GM19043 (cell line): Measurements from ENCODE around the gene STARD10.

Source experiments
- ATAC-seq: cut with Tn5 transposase; IDR thresholded peaks from one replicate; pipeline ENCODE4 v1.9.1; 2021; ENCODE audit warnings: low read depth; ENCODE audit not compliant: unreplicated experiment

Gene STARD10

DNA sequence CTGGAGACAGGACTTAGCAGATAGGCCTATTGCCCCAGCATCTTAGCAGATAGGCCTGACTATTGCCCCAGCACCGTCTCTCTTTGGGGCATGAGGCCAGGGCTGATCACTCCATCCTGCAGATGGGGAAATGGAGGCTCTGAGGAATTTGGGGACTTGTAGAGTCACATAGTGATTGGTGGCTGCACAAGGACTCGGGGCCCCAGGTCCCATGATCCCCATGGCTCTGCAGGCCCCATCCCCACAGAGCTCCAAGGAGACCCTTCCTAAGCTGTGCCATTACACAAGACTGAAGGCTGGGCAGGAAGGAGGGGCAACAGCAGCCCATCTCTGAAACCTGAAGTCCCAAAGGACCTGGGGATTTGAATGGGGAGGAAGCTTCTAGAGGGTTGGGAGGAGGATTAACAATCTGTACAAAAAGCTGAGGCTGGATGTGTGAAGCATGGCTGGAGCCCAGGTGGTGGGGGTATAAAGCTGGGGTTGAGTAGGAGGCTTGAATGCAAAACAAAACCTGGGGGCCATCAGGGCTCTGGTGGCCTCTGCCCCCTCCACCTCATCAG, 43.2 kb downstream of the STARD10 start:
- ATAC-seq, result no peak

DNA sequence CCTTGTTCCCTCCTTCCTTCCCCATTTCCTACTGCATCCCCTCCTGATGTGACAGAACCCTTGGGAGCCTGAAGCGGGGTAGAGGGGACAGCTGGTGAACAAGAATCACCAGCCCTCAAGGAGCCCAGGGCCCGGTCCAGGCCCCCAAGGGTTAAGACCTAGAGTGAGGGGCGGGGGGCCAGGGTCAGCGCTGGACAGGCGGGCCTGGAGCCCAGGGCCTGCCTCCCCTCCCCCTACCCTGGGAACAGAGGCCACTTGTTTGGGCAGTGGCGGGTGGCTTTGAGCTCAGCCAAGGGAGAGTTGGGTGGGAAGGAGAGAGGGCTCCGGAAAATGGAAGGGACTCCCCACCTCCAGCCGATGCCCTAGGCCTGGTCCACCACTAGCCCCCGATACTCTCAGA, 43.8 kb downstream of the STARD10 start:
- no peak for ATAC-seq

DNA sequence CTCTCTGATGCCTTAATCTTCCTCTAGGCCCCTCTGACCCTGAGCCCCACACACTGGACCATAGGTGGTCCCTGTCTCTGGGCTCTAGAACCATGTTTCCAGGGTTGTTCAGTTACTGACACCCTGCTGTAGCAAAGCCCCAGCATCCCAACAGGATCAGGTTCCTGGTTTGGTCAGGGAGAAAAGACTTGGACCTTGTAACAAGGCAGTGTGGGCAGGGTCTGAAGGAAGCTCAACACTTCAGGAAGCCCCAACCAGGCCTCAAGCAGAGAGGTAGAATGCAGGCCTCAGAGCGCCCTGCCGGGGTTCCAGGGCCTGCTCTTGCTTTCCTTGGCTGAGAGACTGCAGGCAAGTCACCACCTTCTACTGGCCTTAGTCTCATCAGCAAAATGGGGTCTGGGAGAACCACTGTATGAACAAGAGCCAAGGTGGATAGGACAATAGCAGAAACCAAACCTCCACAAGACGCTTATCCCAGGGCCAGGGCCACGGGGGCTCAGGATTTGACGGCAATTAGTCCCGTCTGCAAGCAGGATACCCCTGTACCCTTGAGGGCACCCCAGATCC, 46.5 kb downstream of the STARD10 start:
- ATAC-seq, result no peak

DNA sequence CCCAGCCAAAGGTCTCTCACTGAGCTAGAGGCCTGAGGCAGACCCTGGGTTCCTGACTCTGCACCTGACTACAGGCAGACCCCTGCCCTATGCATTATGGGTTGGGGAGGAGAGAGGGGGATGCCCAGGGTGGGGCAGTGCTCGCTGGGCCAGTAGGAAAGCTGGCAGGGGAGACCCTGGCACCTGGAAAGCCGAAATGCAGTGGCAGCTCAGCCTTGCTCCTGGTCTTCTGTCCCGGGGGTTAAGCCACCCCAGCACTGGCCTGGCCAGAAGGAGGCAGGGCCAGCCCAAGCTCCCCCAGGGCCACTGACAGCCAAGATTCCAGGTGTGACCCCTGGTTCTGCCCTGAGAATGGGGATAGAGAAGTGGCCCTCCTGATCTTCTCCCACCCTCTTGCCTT, 47.0 kb downstream of the STARD10 start:
- no peak for ATAC-seq

DNA sequence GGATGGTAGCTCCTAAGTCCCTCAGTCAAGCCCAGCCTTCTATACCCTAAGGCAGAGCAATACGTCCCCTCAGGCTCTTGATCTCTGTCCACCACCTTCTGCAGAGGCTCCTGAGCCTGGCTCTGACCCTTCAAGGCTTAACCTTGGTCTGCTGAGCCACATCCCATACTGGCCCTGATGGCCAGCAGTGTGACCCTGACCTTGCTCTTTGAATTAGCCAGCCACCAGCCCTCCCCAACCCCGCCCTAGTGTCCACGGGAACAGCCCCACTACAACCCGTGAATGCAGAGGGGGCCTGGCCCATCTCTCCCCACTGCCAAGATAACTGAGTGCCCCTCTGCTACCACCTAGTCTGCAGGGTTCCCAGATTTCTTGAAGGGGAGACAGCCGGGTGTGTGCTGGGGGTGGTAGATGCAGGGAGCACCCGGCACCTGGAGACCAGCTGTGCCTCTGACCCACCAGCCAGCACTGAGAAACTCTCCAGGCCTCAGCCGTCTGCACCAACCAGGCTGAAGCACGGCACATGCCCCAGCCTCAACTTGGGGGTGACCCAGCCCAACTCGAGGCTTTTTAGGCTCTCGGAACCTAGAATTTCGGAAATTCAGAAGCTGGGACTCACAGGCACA, 47.8 kb downstream of the STARD10 start:
- no peak for ATAC-seq

DNA sequence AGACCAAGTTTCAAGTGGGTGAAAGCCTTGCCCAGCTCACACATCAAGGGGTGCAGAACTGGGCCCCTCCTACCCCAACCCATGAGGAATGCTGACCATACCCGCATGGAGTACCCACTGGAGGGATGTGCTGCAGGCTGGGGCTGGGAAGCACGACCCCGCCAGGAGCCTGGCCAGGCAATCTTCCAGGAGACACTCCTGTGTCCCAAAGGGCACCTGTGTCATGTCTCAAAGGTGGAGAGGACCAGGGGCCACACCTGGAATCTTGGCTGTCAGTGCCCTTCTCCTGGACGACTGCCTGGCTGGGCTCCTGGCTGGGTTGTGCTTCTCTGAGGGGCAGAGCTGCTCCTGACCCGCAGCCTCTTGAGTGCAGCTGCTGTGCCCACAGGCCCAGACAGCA, 48.3 kb downstream of the STARD10 start:
- ATAC-seq, result no peak

DNA sequence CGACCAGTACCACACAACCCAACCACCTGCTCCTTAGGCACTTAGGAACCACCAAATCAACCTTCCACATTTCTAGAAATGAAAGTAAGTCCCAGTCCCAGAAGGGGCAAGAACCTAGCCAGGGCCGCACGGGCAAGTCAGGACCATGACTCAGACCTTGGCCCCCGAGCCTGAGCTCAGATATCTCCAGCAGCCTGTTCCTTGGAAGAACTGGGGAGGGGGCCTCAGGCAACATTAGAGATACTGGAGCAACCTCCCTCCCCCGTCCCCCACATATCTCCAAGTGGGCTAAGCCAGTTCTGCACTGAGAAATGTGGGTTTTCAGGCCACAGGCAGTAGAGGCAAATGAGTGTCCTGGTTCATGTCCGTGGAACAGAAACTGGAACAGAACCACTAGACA, 49.4 kb downstream of the STARD10 start:
- ATAC-seq, result no peak

DNA sequence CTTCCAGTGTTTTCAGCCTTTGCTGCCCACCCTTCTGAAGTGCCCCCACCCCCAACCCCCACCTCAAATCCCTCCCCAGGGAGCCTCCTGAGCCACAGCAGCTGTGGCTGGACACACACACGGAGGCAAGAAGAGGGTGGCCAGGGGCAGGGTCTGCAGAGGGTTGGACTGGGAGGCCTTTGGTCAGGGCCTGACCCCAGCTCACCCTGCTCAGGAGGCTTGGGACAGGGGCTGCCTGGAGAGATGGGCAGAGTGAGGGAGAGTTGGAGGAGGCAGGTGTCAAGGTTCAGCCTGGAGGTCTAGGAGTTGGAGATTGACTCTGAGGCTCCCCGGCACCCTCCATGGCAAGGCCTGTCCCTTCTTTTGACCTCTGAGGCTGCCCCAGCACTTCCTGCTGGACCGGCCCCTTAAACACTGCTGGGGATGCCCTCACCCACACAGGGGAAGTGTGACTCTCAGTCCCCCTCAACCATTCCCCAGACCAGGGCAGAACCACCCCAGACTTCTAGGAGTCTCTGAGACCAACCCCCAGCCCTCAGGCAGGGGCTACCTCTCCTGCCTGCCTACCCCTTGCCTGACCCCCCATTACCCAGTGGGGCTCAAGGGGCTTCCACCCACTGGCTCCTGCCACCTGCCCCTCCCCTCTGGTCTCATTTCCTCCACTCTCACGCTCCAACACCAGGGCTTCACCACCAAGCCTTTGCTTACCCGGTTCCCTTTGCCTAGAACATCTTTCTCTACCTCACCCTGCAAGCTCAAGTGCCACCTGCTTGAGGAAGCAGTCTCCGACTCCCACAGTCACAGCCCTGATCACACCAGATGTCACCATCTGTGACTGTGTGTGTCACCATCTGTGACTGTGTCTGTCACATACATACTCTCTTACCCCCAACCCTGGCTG, 50.3 kb downstream of the STARD10 start:
- peak; percentile 56 for ATAC-seq

DNA sequence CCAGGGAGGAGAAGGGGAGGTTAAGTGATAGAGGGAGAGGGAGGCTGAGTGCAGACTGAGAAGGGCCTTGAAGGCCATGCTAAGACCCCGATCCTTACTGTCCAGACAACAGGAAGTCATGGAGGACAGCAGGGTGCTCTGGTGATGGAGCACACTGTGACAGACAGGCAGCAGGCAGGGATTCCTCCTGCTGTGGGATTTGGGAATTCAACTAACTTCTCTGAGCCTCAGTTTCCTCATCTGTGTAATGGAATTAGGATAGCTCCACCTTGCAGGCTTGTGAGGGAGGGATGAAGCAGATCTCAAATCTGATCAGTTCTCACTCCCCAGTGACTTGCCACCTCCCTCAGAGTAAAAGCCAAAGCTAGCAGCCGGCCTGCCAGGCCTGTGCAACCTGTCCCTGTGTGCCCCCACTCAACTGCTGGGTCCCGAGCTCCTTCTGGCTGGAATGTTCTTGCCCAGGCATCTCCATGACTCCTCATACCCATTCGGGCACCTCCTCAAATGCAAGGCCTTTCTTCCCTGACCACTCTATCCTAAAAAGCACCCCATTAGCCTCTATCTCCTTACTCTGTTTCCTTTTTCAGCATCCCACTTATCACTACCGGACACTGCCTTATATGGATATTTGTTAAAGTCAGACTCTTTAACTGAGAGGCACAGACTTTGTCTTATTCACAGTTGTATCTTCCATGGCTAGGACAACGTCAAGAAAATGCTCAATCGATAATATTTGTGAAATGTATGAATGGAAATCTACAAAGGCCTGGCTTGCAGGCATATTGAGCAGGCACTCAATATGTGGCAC, 51.1 kb downstream of the STARD10 start:
- ATAC-seq, result no peak

DNA sequence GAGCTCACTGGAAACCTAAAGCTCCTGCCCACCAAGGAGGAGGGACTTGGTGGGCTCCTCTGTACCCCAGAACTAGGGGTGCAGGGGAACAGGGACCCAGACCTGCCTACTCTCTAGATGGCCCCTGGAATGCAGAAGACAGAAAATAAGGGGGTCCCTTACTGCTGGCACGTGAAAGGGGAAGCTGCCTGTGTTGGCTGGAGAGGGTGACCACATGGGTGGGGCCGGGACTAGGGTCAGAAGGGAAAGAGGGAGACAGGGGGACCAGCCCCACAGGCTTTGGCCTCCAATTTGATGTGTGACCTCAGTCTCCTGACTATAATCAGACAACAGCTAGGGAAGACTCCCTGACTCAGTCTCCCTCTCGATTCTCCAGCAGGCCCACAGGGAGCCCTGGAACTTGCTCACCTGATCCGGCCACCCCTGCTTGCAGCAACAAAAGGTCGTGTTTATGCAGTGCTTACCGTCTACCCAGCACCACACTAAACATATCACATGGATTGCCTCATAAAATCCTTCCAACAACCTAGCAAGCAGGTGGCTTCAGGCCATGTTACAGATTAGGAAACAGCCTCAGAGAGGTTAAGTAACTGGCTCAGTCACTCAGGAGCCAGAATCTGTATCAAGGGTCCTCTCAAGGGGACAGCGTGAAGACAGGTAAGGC, 51.9 kb downstream of the STARD10 start:
- ATAC-seq, result no peak

DNA sequence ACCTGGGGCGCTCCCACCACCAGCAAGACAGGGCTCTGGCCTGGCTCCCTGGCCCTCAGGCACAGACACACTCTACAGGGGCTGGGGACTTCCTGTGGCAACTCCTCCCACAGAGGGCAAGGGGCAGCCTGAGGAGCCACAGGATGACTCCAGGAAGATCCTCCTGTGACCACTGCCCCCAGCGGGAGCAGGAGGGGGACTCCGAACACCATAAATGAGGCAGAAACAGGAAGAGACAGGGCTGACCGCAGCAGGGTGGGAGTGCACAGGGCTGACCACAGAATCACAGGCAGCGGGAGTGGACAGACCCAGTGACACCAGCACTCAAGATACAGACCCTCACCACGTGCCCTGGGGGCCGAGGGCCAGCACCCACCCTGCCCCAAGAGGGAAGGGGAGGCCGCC, 52.4 kb downstream of the STARD10 start:
- ATAC-seq, result no peak

DNA sequence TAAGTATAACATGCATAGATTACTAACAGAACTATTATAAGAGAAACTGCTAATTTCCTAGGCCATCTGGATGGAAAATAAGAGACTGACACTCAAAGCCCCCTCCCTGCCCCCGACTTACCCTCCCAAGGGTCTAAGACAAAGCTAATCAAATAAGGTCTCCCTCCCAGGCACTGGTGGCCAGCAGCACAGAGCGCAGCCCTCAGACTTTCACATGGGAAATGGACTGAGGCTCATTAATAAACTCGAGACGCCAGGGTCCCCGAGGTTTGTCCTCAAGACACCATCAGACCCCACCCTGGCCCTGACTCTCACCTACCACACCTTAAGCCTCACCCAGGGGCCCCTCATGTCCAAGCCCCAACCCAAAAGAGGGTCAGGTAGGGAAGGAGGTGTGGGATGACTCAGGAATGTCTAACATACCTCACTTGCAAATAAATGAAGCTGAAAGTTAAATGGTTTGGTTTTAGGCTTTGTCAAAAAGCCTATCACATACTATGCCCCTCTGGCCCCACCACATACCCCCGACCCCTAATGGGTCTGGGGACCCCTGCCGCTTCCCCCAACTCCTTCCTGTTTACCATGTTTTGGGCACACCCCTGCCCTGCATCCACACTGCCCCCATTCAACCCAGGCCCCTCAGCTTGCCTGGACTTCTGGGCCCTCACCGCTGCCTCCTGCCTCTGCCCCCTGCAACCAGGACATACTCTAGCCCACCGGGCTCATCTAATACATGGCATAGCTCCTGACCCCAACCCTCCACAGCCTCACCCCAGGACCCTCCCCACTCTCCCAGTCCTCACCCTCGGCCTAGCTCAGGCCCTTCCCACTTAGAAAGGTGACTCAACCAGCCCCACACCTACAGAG, 53.1 kb downstream of the STARD10 start:
- ATAC-seq, result no peak

DNA sequence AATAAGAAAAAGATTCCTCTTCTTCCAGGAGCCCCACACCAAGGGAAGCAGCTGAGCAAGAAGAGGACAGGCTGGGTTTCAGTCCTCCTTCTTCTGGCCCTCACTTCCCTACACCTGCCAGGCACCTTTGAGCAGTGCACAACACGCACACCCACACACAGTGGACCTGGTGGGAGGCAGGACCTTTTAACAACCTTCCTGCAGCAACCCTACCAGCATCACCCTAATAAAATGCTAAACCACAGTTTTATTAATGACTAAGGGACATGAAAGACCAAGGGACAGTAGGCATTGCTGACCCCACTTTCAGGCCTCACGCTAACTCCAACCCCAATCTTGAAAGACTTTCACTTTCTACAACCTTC, 53.8 kb downstream of the STARD10 start:
- ATAC-seq, result no peak

DNA sequence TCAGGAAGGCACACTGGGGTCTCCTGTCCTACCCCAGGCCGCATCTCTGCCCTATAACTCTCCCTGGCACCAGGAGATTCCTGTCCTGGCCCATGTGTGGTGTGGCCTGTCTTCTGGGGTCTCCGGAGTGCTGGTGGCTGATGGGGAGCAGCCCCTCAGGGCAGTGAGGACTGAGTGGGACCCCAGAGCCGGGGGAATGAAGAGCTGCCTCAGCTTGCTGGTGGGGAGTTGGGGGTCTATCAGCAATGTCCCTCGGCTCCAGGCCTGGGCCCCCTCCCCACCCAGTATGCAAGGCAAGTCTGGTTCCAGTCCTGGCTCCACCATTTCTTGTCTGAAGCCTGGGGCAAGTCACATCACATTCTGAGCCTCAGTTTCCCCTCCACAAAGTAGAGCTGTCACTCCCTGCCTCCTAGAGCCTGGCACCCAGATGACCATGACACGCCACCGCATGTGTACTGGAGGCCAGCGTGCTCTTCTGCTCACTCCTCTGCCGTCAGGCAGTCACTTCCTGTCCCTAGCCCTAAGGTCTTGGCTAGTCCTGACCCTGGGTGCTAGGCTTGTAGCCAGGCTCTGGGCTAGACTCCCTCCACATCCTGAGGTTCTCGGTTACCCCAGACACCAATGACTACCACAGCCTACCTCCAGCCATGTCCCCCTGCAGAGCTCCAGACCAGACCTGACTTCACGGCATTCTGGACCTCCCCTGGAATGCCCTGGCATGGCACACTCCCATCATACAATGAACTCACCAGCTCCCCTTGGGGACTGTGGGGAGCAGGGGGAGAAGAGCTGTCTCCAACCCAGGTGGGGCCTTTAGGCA, 54.4 kb downstream of the STARD10 start:
- no peak for ATAC-seq

DNA sequence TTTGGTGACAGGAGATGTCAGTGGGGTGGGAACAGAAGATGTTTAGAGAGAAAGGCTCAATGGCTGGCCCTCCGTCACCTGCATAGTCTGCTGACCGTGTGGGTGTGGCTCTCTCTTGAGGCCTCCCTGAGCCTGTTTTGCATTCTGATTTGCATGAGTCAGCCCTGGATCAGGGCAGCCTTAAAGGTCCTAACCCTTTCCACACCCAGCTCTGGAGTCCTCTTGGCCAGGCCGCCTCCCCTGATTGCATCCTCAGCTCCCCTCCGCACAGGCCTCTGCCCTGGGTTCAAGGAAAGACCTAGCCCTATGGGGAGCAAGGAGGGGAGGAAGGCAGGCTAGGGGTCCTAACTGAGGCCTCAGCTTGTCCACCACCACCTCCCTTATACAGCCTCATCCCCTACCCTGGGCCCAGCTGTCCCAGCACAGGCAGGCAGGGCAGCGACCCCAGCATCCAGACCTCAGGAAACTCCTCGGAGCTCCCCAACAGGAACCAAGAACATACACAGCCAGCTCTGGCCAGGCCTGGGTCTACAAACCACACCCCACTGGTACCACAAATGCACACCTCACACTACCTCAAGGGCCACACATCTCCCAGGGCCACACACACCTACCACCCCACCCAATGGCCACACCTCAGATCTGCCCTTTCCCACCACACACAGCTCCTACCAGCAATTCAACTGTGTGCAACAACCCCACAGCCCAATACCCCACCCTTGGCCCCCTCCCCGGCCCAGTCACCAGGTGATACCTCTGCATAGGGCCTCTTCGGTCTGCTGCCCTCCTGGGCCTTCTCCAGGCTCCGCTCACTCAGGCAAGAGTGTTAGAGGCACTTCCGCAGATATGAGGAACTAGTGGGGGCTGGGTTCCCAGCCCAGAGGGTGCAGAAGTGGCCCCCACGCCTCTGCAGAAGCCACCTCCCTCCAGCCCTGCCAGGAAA, 55.4 kb downstream of the STARD10 start:
- peak; percentile 62 for ATAC-seq

DNA sequence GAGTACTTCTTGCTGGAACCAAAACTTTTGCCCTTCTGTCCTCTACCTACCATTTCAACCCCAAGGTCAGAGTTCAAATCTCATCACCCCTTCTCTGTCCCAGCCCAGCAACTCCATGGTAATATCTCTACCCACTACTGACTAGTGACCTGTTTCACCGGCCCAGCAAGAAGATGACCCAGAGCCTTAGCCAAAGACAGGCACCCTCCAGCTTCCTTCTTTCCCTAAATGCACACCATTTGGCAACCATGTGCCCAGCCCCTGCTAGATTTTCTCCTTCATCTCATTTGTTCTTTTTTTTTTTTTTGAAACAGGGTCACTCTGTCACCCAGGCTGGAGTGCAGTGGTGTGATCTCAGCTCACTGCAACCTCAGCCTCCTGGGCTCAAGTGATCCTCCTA, 56.5 kb downstream of the STARD10 start:
- no peak for ATAC-seq

DNA sequence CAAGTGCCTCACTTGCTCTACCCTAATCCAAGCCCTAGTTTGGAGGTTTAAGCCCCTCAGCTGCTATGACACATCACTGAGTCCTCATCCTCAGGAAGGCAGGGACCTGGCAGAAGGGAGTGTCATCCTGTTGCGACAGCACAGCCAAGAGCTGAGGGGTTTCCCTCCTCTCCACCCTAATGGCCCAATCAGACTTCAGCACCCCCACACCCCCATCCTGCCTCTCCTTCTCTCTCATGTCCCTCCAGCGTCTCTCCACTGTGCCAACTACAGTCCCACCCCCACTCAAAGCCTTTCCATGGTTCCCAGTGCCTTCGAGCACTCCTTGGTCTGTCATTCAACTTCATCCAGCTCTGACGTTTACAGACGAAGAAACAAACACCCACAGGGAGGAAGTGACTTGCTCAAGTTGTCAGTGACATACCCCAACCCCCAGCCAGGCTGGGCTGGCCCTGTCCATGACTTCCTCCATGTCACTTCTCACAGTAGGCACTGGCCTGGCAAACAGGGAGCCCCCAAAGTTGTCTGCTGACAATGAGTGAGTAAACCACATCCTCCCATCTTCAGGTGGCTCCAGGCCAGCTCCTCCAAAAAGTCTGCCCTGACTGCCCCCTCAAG, 57.3 kb downstream of the STARD10 start:
- ATAC-seq, result no peak
